HEK293T (cell line): ENCODE data around the gene IMPG1.

ENCODE experiments used
- ARNT ChIP-seq: fragments of 450-650 bp; IDR thresholded peaks from 2 replicates; pipeline ENCODE4 v1.6.1; 2017; ENCODE audit warnings: mild to moderate bottlenecking
- BHLHE40 ChIP-seq: fragments of 450-650 bp; IDR thresholded peaks from 2 replicates; pipeline ENCODE4 v1.6.1; 2016; ENCODE audit warnings: mild to moderate bottlenecking, moderate library complexity, borderline replicate concordance
- ELF4 ChIP-seq: fragments of 450-650 bp; IDR thresholded peaks from 2 replicates; pipeline ENCODE4 v1.6.1; 2017; ENCODE audit warnings: antibody characterized with exemption
- HDGF ChIP-seq: fragments of 450-650 bp; IDR thresholded peaks from 2 replicates; pipeline ENCODE4 v1.6.1; 2017; ENCODE audit warnings: antibody characterized with exemption, borderline replicate concordance
- L3MBTL2 ChIP-seq: fragments of 450-650 bp; conservative IDR thresholded peaks from 2 replicates; pipeline ENCODE4 v1.6.1; 2016; ENCODE audit warnings: mild to moderate bottlenecking
- LEF1 ChIP-seq: fragments of 450-650 bp; IDR thresholded peaks from 2 replicates; pipeline ENCODE4 v1.6.1; 2017; ENCODE audit warnings: mild to moderate bottlenecking, borderline replicate concordance
- NFRKB ChIP-seq: fragments of 450-650 bp; IDR thresholded peaks from 2 replicates; pipeline ENCODE4 v1.6.1; 2016; ENCODE audit warnings: mild to moderate bottlenecking, moderate library complexity
- PKNOX1 ChIP-seq: fragments of 450-650 bp; IDR thresholded peaks from 2 replicates; pipeline ENCODE4 v1.6.1; 2016
- SP1 ChIP-seq: fragments of 450-650 bp; IDR thresholded peaks from 2 replicates; pipeline ENCODE4 v1.6.1; 2017
- TARDBP ChIP-seq: fragments of 450-650 bp; IDR thresholded peaks from 2 replicates; pipeline ENCODE4 v1.6.1; 2016
- ZNF384 ChIP-seq: fragments of 450-650 bp; IDR thresholded peaks from 2 replicates; pipeline ENCODE4 v1.6.1; 2016

DNA sequence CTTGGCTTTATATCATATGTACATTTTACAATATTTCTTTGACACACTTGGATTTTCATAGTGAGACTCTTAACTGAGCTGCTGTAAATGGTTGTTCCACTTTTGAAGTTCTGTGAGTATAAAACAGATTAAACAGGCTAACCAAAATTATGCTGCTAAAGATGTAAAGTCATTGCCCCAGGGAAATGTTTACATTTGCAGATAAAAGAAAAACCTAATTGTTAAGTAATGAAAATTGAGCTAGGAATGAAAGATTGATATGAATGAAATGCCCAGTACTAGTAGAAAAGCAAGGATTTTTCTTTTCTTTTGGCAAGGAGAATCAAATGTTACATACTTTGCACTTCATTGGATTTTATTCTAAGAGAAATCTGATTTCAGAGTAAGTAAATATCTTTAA, 159.4 kb downstream of the IMPG1 start:
- TF ChIP-seq L3MBTL2, result no peak
- TF ChIP-seq ZNF384, result no peak
- no peak for TF ChIP-seq PKNOX1
- no peak for TF ChIP-seq TARDBP
- TF ChIP-seq BHLHE40, result no peak
- TF ChIP-seq LEF1, result no peak
- TF ChIP-seq ARNT, result no peak
- TF ChIP-seq NFRKB, result no peak
- no peak for TF ChIP-seq SP1
- TF ChIP-seq HDGF, result no peak
- TF ChIP-seq ELF4, result no peak
